NCI-H2196 (cell line): ENCODE measurements around the gene GLMN.

ENCODE experiments used
- DNase-seq: peaks from one replicate; lab custom pipeline; 2025; ENCODE audit not compliant: unreplicated experiment; lab: John Stamatoyannopoulos, UW

Gene GLMN, protein sequence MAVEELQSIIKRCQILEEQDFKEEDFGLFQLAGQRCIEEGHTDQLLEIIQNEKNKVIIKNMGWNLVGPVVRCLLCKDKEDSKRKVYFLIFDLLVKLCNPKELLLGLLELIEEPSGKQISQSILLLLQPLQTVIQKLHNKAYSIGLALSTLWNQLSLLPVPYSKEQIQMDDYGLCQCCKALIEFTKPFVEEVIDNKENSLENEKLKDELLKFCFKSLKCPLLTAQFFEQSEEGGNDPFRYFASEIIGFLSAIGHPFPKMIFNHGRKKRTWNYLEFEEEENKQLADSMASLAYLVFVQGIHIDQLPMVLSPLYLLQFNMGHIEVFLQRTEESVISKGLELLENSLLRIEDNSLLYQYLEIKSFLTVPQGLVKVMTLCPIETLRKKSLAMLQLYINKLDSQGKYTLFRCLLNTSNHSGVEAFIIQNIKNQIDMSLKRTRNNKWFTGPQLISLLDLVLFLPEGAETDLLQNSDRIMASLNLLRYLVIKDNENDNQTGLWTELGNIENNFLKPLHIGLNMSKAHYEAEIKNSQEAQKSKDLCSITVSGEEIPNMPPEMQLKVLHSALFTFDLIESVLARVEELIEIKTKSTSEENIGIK

DNA sequence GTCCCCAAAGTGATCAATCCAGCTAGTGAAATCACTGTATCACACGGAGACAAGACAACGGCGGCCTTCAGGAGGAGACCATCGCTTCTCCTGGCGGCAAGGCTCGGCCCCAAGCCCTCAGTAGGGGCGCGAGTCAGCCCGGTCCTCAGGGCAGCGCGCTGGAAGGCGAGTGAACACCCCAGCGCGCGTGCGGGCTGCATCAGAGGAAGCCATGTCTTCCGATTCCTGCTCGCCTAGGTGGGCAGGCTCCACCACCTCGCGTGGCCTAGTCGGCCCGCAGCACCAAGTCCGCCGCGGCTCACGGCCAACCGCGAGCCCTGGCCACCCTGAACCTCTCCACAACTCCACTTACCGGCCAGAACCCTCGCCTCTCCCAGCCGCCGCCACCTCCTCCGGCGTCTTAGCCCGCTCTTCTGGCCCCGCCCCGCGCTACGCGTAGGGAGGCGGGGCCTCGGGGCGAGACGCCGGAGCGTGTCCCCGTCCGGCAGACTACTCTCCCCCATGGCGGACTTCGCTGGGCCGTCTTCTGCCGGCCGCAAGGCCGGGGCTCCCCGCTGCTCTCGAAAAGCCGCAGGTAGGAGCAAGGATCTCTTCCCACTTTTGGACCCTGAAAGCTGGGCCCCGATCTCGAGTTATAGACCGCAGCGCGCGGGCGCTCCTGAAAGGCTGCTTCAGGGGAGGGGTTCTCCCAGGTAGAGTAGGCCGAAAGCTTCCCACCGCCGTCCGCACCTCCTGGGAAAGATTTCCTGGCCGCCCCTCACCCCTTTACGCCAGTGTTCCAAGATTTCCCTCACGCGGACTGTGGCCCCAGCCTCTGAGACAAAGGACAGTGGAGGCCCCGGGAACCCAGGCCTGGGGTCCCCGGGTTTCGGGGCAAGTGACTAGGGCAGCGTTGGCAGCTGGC is at the start of gene GLMN, which contains the start of gene RPAP2:
GLMN (minus strand) TSS at position 415 of the 904 bp plus-strand sequence. CDS start 988 bp downstream, outside the sequence.
RPAP2 (plus strand) TSS at position 487 of the 904 bp plus-strand sequence; CDS start at position 502, 15 bp downstream.
- peak; percentile 92 for DNase-seq

DNA sequence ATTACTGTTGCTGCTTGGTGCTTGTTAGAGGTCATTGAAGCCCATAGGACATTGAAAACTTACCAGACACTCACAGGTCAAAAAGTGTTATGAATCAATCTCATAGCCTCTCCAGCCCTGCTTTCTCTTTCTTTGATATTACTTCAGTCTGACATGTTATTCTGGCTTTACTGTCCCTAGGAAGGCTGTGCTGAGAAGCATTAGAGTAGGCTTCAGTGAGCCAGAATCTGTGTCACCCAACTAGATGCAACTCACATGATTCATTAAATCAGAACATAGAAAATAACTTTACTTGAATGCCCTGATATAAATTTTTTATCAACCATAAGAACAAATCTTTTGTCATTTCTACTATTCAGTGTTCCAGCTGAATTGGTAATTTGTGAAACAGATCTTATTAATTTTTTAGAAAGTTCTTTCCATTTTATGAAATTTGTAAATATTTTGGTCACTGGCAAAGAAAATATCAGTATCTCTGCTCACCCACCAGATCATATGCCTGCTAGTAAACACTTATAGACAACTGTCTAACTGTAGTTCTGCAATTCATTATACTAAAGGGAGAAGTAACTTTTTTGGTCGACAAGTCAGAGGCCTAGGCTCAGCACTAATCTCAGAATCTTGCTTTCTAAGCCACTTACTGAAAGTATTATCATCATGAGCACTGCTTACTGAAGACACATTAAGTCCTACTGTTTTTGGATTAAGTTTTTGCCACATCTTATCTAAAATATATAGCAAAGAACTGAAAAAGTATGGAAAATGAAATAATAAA is 48.3 kb upstream of the GLMN start:
- no peak for DNase-seq

DNA sequence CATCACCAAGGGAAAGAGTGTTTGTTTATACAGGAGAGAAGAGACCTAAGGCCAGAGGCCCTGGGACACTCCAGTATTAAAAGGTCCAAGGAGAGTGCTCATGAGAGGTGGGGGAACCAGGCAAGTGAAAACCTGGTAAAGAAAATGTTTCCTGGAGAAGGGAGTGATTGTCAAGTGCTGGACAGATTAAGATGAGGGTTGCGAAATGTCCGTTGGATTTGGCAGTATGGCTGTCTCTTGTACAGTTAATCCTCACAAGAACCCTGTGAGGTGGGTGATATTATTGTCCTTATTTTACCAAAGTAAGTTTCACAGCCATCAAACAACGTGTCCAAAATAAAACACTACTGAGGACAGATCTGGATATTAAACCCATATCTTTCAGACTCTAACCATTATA is 44.3 kb upstream of the GLMN start:
- DNase-seq = no peak

DNA sequence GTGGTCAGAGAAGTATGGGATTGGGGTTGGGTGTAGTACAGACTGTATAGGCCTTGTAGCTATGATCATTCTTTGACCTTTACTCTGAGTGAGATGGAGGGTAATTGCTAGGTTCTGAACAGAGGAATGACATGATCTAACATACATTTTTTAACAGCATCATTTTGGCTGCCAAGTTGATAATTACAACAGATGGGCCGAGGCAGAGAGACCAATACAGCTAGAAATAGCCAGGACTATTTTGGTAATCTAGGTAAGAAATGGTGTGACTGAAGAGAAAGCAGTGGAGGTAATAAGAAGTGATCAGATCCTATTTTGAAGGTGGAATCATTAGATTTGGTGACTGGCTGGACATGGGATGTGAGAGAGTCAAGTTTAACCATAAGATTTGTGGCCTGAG is 43.6 kb upstream of the GLMN start:
- no peak for DNase-seq

DNA sequence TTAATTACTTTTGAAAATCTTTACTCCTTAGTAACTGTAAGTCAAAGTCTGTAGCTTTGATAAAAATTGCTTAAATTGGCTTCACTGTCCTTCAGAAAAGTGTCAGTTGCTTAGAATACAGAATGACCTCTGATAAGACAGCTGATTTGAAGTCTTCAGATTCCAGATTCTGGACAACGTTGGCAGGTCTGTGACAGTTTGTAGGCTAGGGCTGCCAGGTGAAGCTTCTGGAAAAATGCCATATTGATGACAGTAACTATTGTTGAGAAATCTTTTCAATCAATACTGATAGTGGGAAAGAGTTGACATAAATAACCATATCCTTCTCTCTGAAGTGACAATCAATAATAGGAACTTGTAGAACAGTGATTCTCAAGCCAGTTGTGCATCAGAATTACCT is 41.4 kb upstream of the GLMN start:
- DNase-seq = no peak

DNA sequence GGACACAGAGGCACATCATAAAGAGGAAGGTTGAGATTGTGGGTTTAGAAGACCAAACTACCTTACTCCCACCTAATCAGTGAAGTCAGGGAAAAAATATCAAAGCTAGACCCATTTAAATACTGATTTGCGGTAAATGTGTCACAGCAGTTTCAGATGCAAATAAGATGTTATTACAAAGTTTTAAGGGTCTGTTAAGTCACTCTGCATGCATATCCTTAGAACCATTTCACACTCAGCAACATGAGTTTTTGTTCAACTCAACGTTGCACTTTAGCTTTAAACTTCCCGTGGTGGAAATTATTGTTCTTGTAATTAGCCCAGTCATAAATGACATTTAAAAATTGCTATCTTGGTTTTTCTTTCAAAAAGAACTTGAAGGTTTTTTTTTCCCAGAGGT is 34.9 kb upstream of the GLMN start:
- DNase-seq = no peak

DNA sequence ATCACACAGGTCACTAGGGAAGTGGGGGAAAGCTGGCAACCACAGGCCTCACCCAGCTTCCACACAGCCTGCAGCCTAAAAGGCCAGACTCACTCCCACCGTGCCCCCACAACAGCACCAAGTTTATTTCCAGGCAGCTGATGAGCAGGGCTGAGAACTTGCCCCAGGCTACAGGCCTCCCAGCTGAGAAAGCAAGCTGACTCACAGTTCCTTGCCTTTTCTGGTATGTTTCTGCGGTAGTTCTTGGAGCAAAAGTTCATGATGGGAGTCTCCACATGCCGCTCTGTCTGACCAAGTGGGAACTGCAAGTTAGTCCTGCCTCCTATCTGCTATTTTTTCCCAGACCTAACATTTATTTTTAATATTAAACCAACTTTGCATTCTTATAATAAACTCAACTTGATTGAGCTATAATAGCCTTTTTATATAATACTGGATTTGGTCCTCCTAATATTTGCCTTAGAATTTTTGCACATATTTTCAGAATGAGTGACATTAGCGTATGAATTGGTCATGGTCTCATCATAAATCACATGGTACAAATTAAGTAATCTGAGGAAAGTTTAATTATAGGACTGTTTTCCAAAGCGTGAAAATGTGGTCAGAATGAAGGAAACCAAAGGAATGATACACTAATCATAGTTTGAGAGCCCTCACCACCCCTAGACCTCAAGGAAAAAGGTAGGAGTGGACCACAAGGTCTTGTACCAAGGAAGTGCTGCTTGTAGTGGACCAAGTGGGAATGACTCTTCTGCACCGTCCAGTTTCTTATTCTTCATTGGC is 30.8 kb upstream of the GLMN start:
- DNase-seq = no peak

DNA sequence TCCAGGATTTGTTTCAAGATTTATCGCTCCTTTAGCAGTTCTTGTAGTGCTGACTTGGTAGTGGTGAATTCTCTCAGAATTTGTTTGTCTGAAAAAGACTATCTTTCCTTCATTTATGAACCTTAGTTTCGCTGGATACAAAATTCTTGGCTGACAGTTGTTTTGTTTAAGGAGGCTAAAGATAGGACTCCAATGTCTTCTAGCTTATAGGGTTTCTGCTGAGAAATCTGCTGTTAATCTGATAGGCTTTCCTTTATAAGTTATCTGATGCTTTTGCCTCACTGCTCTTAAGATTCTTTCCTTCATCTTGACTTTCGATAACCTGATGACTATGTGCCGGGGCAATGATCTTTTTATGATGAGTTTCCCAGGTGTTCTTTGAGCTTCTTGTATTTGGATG is 29.0 kb upstream of the GLMN start:
- no peak for DNase-seq

DNA sequence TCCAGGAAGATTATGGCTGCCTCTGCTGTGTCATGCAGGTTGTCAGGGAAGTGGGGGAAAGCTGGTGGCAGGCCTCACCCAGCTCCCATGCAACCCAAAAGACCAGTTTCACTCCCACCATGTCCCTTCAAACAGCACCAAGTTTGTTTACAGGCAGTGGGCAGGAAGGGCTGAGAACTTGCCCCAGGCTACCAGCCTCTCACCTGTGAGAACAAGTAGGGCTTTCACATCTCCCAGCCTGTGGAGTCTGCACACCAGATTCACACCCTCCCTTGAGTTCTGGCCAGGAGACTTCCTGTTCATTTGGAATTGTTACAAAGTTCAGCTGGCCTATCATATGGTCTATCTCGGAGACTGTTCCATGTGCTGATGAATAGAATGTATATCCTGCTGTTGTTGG is 27.9 kb upstream of the GLMN start:
- DNase-seq = no peak

DNA sequence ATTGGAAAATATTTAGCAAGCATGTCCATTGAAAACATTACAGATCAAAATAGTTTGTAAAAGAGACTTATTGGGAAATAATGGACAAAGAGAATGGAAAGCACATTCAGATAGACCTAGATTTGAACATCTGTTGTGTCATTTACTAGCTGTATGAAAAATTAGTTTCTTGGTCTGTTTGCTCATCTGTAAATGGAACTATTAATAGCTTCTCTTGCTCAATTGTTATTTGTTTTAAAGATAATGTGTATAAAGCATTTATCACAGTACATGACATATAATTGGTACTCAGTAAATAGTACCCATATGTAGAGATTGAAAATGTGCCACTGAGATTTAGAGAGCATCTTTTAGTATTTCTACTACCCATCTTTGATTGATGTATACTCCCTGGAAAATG is 26.0 kb upstream of the GLMN start:
- no peak for DNase-seq

DNA sequence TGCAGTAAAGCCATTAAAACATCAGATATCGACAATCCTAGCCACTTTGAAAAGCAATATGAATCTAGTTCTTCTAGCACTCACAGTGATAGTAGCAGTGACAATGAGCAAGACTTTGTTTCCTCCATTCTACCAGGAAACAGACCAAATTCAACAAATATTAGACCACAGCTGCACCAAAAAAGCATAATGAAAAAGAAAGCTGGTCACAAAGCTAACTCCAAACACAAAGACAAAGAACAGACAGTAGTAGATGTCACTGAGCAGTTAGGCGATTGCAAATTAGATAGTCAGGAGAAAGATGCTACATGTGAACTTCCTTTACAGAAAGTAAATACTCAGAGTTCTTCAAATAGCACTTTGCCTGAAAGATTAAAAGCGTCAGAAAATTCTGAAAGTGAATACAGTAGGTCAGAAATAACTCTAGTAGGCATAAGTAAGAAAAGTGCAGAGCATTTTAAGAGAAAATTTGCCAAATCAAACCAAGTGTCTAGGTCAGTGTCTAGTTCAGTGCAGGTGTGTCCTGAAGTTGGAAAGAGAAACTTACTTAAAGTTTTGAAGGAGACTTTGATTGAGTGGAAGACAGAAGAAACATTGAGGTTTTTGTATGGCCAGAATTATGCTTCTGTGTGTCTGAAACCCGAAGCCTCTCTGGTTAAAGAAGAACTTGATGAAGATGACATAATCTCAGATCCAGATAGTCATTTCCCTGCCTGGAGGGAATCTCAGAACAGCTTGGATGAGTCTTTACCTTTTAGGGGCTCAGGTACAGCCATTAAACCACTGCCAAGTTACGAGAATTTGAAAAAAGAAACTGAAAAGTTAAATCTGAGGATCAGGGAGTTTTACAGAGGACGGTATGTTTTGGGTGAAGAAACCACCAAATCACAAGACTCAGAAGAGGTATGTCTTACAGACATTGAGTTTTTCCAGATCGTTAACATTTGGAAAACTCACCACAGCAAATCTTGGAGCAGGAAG is 25.0 kb upstream of the GLMN start:
- no peak for DNase-seq

DNA sequence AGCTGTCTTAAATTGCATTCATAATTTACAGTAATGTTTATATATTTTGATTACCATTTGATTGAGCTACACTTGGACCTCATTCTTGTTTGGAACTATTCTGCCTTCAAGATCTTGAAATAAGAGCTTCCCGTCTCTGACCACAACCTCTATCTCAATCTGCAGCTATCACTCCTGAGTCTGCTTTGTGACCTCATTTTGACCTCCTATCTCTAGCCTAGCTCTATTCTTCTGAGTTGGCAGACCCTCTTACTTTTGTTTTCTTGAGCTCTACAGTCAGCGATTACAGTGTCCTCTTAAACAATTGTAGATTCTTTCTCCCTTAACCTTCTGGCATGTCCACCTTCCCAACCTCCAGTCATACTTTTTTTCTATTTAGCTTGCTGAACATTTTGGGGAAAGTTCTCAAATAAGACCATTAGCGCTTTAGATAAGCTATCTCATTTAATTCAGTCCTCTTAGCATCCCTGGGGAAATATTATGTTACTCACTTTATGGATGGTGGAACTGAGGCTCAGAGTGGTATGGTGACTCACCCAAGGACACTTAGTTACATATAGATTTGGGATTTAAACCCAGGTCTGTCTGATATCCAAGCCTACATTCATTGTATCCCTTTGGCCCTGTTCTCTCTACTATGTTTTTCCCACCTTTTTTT is 19.2 kb upstream of the GLMN start:
- no peak for DNase-seq

DNA sequence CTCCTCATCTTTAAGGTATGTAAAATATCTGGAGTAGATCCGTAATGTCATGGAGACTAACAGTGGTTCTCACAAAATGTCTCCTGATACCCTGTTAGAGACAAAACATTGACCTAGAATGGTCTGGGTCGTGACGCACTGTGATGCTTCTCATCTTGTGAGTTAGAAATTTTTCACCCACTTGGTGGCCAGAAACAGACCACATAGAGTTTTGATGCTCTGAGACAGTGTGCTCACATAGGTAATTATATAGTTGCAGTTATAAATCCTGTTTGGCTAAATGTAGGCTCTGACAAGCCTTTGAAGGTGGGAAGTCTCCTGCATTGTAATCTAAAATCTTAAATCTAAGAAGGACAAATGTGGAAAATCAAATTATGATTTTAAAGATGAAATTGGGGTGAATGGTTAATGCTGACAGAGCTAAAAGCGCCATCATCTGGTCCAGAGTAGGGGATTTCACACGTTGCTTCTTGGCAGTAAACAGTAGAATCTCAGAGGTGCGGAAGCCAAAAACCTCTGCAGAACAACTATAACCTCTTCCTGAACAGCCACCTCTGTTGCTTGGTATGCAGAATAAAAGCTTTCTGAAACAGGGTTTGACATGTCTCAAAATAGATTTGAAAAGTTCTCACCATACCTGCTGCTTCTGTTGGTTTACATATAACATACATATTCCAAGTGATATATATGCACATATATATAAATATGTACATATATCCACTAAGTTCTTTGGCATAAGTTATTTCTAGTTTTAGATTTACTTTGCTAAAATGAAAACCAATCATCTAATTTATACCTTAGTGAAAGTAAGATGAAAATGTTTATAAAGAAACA is 17.2 kb upstream of the GLMN start:
- no peak for DNase-seq

DNA sequence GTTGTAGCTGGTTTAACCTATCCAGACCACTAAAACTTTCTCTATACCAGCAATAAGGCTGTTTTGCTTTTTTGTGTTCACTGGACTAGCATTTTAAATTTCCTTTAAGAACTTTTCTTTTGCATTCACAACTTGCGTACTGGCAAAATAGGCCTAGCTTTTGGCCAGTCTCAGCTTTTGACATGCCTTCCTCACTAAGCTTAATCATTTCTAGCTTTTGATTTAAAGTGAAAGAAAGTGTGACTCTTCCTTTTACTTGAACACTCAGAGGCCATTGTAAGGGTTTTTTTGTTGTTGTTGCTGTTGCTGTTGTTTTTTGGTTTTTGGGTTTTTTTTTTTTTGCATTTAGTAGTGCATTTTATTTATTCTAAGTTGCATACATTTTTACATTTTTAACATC is 15.2 kb upstream of the GLMN start:
- no peak for DNase-seq

DNA sequence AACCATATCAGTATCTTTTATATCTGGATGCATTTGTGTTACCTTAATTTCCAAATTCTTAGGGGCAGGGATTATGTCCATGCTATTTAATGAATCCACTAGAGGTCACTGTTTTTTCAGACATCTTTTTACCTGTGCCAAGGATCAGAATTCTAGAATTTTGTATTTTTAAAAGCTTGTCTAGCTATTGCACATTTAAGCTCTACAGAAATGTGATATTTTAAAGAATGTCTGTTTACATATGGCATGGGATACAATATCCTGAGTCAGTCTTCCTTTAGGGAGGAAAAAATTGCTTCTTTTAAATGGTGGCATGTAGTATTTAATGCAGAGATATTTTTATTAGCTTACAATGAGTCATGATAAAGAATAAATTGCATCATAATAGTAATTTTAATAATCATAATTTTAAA is 11.4 kb upstream of the GLMN start:
- peak; percentile 54 for DNase-seq

DNA sequence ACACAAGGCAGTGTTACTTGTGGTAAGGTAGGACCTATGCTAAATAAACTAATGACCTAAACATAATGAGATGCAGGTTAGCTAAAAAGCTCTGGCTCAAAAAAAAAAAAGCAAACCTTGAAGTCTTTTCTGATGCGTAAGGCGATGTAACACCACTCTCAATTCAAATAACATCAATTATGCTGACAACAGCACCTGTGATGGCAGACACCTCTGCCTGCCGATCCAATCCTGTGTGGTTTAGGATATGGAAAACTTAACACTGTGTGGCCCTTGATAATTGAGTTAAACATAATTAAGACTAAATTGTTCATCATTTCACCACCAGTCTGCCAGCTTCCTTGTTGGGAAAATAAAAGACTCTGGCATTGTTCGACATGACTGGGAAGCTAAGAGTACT is 9.2 kb upstream of the GLMN start:
- no peak for DNase-seq

DNA sequence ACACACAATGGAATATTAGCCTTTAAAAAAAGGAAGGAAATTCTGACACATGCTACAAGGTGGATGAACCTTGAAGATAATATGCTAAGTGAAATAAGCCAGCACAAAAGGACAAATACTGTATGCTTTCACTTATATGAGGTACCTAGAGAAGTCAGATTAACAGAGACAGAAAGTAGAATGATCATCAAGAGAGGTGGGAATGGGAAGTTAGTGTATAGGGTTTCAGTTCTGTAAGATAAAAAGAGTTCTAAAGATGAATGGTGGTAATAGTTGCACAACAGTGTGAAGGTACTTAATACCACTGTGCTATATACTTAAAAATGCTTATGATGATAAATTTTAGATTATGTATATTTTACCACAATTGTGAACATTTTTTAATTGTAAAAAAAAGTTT is 7.2 kb upstream of the GLMN start:
- no peak for DNase-seq

DNA sequence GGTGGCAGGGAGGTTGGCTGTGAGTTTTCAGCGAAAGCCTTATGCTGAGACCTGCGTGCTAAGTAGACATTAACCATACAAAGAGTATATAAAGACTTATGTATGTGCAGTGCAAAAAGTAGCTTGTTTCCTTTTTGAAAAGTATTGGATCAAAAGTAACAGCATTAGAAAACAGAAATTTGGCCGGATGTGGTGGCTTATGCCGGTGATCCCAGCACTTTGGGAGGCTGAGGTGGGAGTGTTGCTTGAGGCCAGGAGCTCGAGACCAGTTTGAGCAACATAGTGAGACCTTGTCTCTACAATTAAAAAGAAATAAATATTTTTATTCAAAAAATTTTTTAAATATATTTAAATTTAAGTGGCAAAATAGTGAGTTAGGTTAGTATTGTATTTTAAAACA is 2.2 kb upstream of the GLMN start:
- no peak for DNase-seq
